ENCODE measurements around the gene CPAMD8.

The CPAMD8 gene

GRCh38 chr19:16921766-16922591 is 104.6 kb downstream of the CPAMD8 start:
- TF ChIP-seq CTCF (conservative IDR thresholded peaks at IDR 0.05), result no peak
- no peak overlapping the region for H3K27ac ChIP-seq

- TF ChIP-seq CTCF (conservative IDR thresholded peaks at IDR 0.05), result no peak
Measured at GRCh38 chr19:16920816-16921529, 105.6 kb downstream of the CPAMD8 start.

GRCh38 chr19:16919496-16919895 is 107.1 kb downstream of the CPAMD8 start:
- no peak overlapping the region for H3K27ac ChIP-seq
- no peak for TF ChIP-seq CTCF (conservative IDR thresholded peaks at IDR 0.05)

More at GRCh38 chr19:16920816-16921529, 105.6 kb downstream of the CPAMD8 start:
- no peak overlapping the region for H3K27ac ChIP-seq

- H3K27ac ChIP-seq, result no peak overlapping the region
- TF ChIP-seq CTCF (conservative IDR thresholded peaks at IDR 0.05), result no peak
Measured at GRCh38 chr19:16917401-16917800, 109.2 kb downstream of the CPAMD8 start.

- H3K27ac ChIP-seq, result no peak overlapping the region
- no peak for TF ChIP-seq CTCF (conservative IDR thresholded peaks at IDR 0.05)
Measured at GRCh38 chr19:16915734-16916133, 110.9 kb downstream of the CPAMD8 start.

GRCh38 chr19:16915135-16915534 is 111.5 kb downstream of the CPAMD8 start:
- H3K27ac ChIP-seq, result no peak overlapping the region
- TF ChIP-seq CTCF (conservative IDR thresholded peaks at IDR 0.05), result no peak

- no peak overlapping the region for H3K27ac ChIP-seq
- TF ChIP-seq CTCF (conservative IDR thresholded peaks at IDR 0.05), result no peak
Measured at GRCh38 chr19:16914421-16914820, 112.2 kb downstream of the CPAMD8 start.
